H1 (cell line): ENCODE measurements around the gene CCL3. TPM values are rescaled to one million over a fixed set of nuclear protein-coding genes. Genes with fewer than 3 reads are reported as not detected.
"Not testable (repeated sequence)": the region's sequence is repeated elsewhere in the genome, so short reads cannot be mapped to it uniquely, and the experiment has no call there.

Experiments
- CTCF ChIA-PET: fragments of 300-600 bp; sonication (Branson Sonifier 250); formaldehyde crosslinking; loops from one replicate; lab custom pipeline; 2021; ENCODE audit not compliant: partially characterized antibody; lab: Charles Lee
- POLR2A ChIA-PET: fragments of 300-600 bp; sonication (Branson Sonifier 250); formaldehyde crosslinking; loops from one replicate; lab custom pipeline; 2021; ENCODE audit warnings: inconsistent platforms; ENCODE audit not compliant: partially characterized antibody; lab: Charles Lee
- DNase-seq, 2 experiments: peaks; one replicate each; pipeline versions ENCODE4 v3.0.0 to v3.0.0-alpha.2; 2010 to 2022; ENCODE audit warnings: low spot score in 2 of 2, low read depth in 1 of 2, mixed read lengths in 1 of 2
- FAIRE-seq: peaks from 2 replicates; lab custom pipeline; 2011; peaks lifted over from hg19 to GRCh38; lab: Jason Lieb, UNC
- H2AFZ ChIP-seq: 2 replicates; pipeline ENCODE4 v1.8.1; 2012; ENCODE audit warnings: low read length, inconsistent platforms
- H2AK5ac ChIP-seq: 2 replicates; pipeline ENCODE4 v1.6.1; 2013; ENCODE audit warnings: low read depth, low read length
- H2BK120ac ChIP-seq: replicated peaks from 2 replicates; pipeline ENCODE3; 2013; ENCODE audit warnings: low read depth, low read length, inconsistent platforms
- H2BK12ac ChIP-seq: 2 replicates; pipeline ENCODE4 v1.6.1; 2013; ENCODE audit warnings: low read depth, low read length
- H2BK15ac ChIP-seq: 2 replicates; pipeline ENCODE4 v1.6.1; 2013; ENCODE audit warnings: low read length
- H2BK20ac ChIP-seq: 2 replicates; pipeline ENCODE4 v1.6.1; 2013; ENCODE audit warnings: low read length
- H2BK5ac ChIP-seq: 2 replicates; pipeline ENCODE4 v1.6.1; 2013; ENCODE audit warnings: low read depth, low read length
- H3K14ac ChIP-seq: 2 replicates; pipeline ENCODE4 v1.6.1; 2013; ENCODE audit warnings: inconsistent platforms; ENCODE audit not compliant: insufficient read length
- H3K18ac ChIP-seq: 2 replicates; pipeline ENCODE4 v1.6.1; 2013; ENCODE audit warnings: low read length; ENCODE audit errors: extremely low read depth
- H3K23ac ChIP-seq: 2 replicates; pipeline ENCODE4 v1.6.1; 2013; ENCODE audit warnings: inconsistent platforms; ENCODE audit not compliant: insufficient read length
- H3K23me2 ChIP-seq: 2 replicates; pipeline ENCODE4 v1.6.1; 2013; ENCODE audit warnings: low read depth, low read length
- H3K27ac ChIP-seq: 2 replicates; pipeline ENCODE4 v1.6.1; 2011; ENCODE audit warnings: low read depth, low read length, inconsistent platforms
- H3K27me3 ChIP-seq, 4 experiments: replicated peaks in 1 of 4; 1 replicate in 1 of 4; 2 replicates in 3 of 4; pipeline versions ENCODE4 v1.6.1 to v1.8.1; 2011 to 2013; ENCODE audit warnings: low read length in 3 of 4, mild to moderate bottlenecking in 3 of 4, inconsistent platforms in 2 of 4, mixed read lengths in 2 of 4, moderate library complexity in 1 of 4; ENCODE audit not compliant: control insufficient read depth in 3 of 4, insufficient read depth in 3 of 4; ENCODE audit errors: extremely low read depth in 1 of 4
- H3K36me3 ChIP-seq, 4 experiments: 2 replicates each; pipeline versions ENCODE4 v1.6.1 to v1.8.1; 2011 to 2013; ENCODE audit warnings: mild to moderate bottlenecking in 4 of 4, low read length in 3 of 4, moderate library complexity in 2 of 4, control low read depth in 1 of 4, inconsistent platforms in 1 of 4; ENCODE audit not compliant: insufficient read depth in 4 of 4, control insufficient read depth in 2 of 4
- H3K4ac ChIP-seq: replicated peaks from 2 replicates; pipeline ENCODE3; 2013; ENCODE audit warnings: low read length, low read depth, mixed read lengths, inconsistent platforms; ENCODE audit not compliant: insufficient read length
- H3K4me1 ChIP-seq, 4 experiments: replicated peaks in 1 of 4; 1 replicate in 1 of 4; 2 replicates in 3 of 4; pipeline versions ENCODE4 v1.6.1 to v1.8.1; 2011 to 2013; ENCODE audit warnings: low read length in 3 of 4, inconsistent platforms in 2 of 4, mixed read lengths in 1 of 4; ENCODE audit not compliant: insufficient read depth in 4 of 4, control insufficient read depth in 3 of 4
- H3K4me2 ChIP-seq, 2 experiments: 2 replicates each; pipeline versions ENCODE4 v1.6.1 to v1.8.1; 2011 to 2013; ENCODE audit warnings: low read depth in 2 of 2, low read length in 2 of 2, control low read depth in 1 of 2, inconsistent platforms in 1 of 2, mild to moderate bottlenecking in 1 of 2; ENCODE audit not compliant: insufficient read depth in 1 of 2
- H3K4me3 ChIP-seq, 4 experiments: fragments of 200-600, 300-600 bp in 1 of 4; sonication (generic), shearing (Covaris generic), sonication (Bioruptor Twin) in 1 of 4; 2 replicates each; pipeline versions ENCODE4 v1.5.1 to v1.8.1; 2011 to 2016; ENCODE audit warnings: low read length in 4 of 4, low read depth in 3 of 4, control low read depth in 2 of 4, inconsistent platforms in 2 of 4, mild to moderate bottlenecking in 2 of 4, mixed read lengths in 1 of 4, moderate library complexity in 1 of 4; ENCODE audit not compliant: insufficient read depth in 2 of 4; ENCODE audit errors: extremely low read depth in 1 of 4
- H3K56ac ChIP-seq: replicated peaks from 2 replicates; pipeline ENCODE3; 2013; ENCODE audit warnings: low read depth, mild to moderate bottlenecking, mixed read lengths, low read length, inconsistent platforms; ENCODE audit not compliant: insufficient read length
- H3K79me1 ChIP-seq: 2 replicates; pipeline ENCODE4 v1.6.1; 2013; ENCODE audit warnings: low read depth, low read length, control low read depth
- H3K79me2 ChIP-seq, 2 experiments: 2 replicates each; pipeline versions ENCODE4 v1.6.1 to v1.8.1; 2012 to 2013; ENCODE audit warnings: low read length in 2 of 2, mild to moderate bottlenecking in 2 of 2, inconsistent platforms in 1 of 2; ENCODE audit not compliant: insufficient read depth in 2 of 2, control insufficient read depth in 1 of 2
- H3K9ac ChIP-seq, 4 experiments: replicated peaks in 1 of 4; 1 replicate in 1 of 4; 2 replicates in 3 of 4; pipeline versions ENCODE4 v1.6.1 to v1.8.1; 2011 to 2013; ENCODE audit warnings: low read depth in 3 of 4, low read length in 3 of 4, control low read depth in 2 of 4, mild to moderate bottlenecking in 2 of 4, moderate library complexity in 2 of 4, inconsistent platforms in 1 of 4; ENCODE audit errors: extremely low read depth in 1 of 4
- H3K9me3 ChIP-seq, 2 experiments: 2 replicates each; pipeline versions ENCODE4 v1.6.1 to v1.8.1; 2012 to 2013; ENCODE audit warnings: mild to moderate bottlenecking in 2 of 2, moderate library complexity in 2 of 2, control low read depth in 1 of 2, inconsistent platforms in 1 of 2, low read depth in 1 of 2, low read length in 1 of 2, mixed read lengths in 1 of 2; ENCODE audit not compliant: insufficient read depth in 2 of 2
- H4K20me1 ChIP-seq, 2 experiments: replicated peaks in 1 of 2; 2 replicates each; pipeline versions ENCODE3 to v1.8.1; 2011 to 2013; ENCODE audit warnings: inconsistent platforms in 2 of 2, low read length in 2 of 2, mild to moderate bottlenecking in 1 of 2; ENCODE audit not compliant: insufficient read depth in 2 of 2, control insufficient read depth in 1 of 2
- H4K5ac ChIP-seq: 2 replicates; pipeline ENCODE4 v1.6.1; 2013; ENCODE audit warnings: low read length, low read depth, mixed read lengths, inconsistent platforms; ENCODE audit not compliant: insufficient read length
- H4K8ac ChIP-seq: 2 replicates; pipeline ENCODE4 v1.8.0; 2013; ENCODE audit warnings: mild to moderate bottlenecking, moderate library complexity, low read length, inconsistent platforms; ENCODE audit not compliant: insufficient read depth; ENCODE audit errors: extremely low read depth
- H4K91ac ChIP-seq: replicated peaks from 2 replicates; pipeline ENCODE3; 2013; ENCODE audit warnings: low read length, mixed read lengths, inconsistent platforms; ENCODE audit not compliant: insufficient read length
- WGBS, 2 experiments: shearing (Covaris generic) in 1 of 2; methylation state at CpG; one replicate each; pipeline versions ENCODE4 v1.1.6 to v1.1.7; 2013 to 2015; ENCODE audit warnings: low lambda C conversion rate in 2 of 2, mixed read lengths in 2 of 2, inconsistent platforms in 1 of 2, low coverage in 1 of 2, missing lambda C conversion rate in 1 of 2; ENCODE audit not compliant: insufficient replicate concordance in 2 of 2, insufficient coverage in 1 of 2, insufficient read length in 1 of 2; ENCODE audit errors: extremely low coverage in 1 of 2, missing lambda C conversion rate in 1 of 2; 5-methylcytosine and 5-hydroxymethylcytosine counted together
- polyA plus RNA-seq, 7 experiments: library from polyadenylated mRNA; depleted of rRNA in 3 of 7; stranded (reverse) in 5 of 7; unstranded in 2 of 7; fragments of >200 nt in 5 of 7; fragments of 200-250 nt in 2 of 7; gene quantifications; 1 replicate in 5 of 7; 2 replicates in 1 of 7; 4 replicates in 1 of 7; pipeline versions ENCODE4 v1.2.1 to v1.2.3, GENCODE V29; 2011 to 2013; ENCODE audit warnings: missing spikeins in 2 of 7, mixed read lengths in 2 of 7
- total RNA-seq: library from RNA; stranded (reverse); fragmentation: NEBNext Ultra II Directional; extraction: Animal tissue kit (Norgen Biotek cat#: 25700); gene quantifications from 2 replicates; pipeline ENCODE4 v1.2.1, GENCODE V29; 2021

The CCL3 gene
- total and polyA plus RNA-seq, 2 of the 8 experiments (the other 6 are each of a cell fraction or from before 2014, with no cell fraction given) = not detected

- H4K20me1 ChIP-seq, H4K5ac ChIP-seq, H3K23ac ChIP-seq, FAIRE-seq, H3K14ac ChIP-seq, H3K4ac ChIP-seq, H3K4me2 ChIP-seq, H3K27me3 ChIP-seq, H4K8ac ChIP-seq, H3K79me2 ChIP-seq, H4K91ac ChIP-seq, H2AFZ ChIP-seq, H3K4me1 ChIP-seq, H2AK5ac ChIP-seq, H2BK20ac ChIP-seq, H3K9ac ChIP-seq, H2BK12ac ChIP-seq, H2BK120ac ChIP-seq, H3K18ac ChIP-seq, H3K27ac ChIP-seq, POLR2A ChIA-PET, H2BK15ac ChIP-seq, H3K9me3 ChIP-seq, H2BK5ac ChIP-seq, H3K56ac ChIP-seq, H3K23me2 ChIP-seq, DNase-seq, H3K79me1 ChIP-seq, H3K36me3 ChIP-seq, H3K4me3 ChIP-seq: not testable (repeated sequence)
- CTCF ChIA-PET = interaction anchor here (1.5 kb wide), 1 partner anchor 20 kb away, joined by 5 read pairs; no protein-coding TSS in a partner anchor
- 79% methylated on average over 6 of the region's 6 CpGs; no CpG with 5 or more reads in 1 of the 2 experiments for WGBS, 2 experiments
Measured at GRCh38 chr17:36092715-36093114, 2.8 kb upstream of the CCL3 start.
